Mesenchymal stem cell (in vitro differentiated cells and primary cell): Measurements from ENCODE around the gene SLC2A4RG.

Experiments
- DNase-seq: peaks from one replicate; pipeline ENCODE4 v3.0.0-alpha.2; 2013
- H2AFZ ChIP-seq: one replicate; pipeline ENCODE4 v1.6.1; 2013; ENCODE audit warnings: low read depth, mild to moderate bottlenecking, control low read depth, inconsistent platforms, low read length, moderate library complexity
- H2AK5ac ChIP-seq: 2 replicates; pipeline ENCODE4 v1.6.1; 2013; ENCODE audit warnings: low read length, moderate library complexity, mild to moderate bottlenecking, inconsistent platforms; ENCODE audit not compliant: severe bottlenecking
- H2BK120ac ChIP-seq: one replicate; pipeline ENCODE4 v1.6.1; 2013; ENCODE audit warnings: low read depth, mild to moderate bottlenecking, inconsistent platforms, low read length, moderate library complexity
- H2BK12ac ChIP-seq, 2 experiments: one replicate each; pipeline ENCODE4 v1.6.1; 2013; ENCODE audit warnings: inconsistent platforms in 2 of 2, low read length in 2 of 2, mild to moderate bottlenecking in 2 of 2, moderate library complexity in 2 of 2, control low read depth in 1 of 2
- H2BK15ac ChIP-seq: one replicate; pipeline ENCODE4 v1.6.1; 2013; ENCODE audit warnings: mild to moderate bottlenecking, low read depth, inconsistent platforms; ENCODE audit not compliant: poor library complexity, severe bottlenecking
- H2BK5ac ChIP-seq: 2 replicates; pipeline ENCODE4 v1.6.1; 2013; ENCODE audit warnings: low read depth, mild to moderate bottlenecking, low read length, control low read depth, inconsistent platforms; ENCODE audit not compliant: poor library complexity, severe bottlenecking
- H3K14ac ChIP-seq, 2 experiments: one replicate each; pipeline ENCODE4 v1.6.1; 2013; ENCODE audit warnings: inconsistent platforms in 2 of 2, low read length in 2 of 2, control low read depth in 1 of 2, mild to moderate bottlenecking in 1 of 2, moderate library complexity in 1 of 2
- H3K18ac ChIP-seq, 2 experiments: one replicate each; pipeline ENCODE4 v1.6.1; 2013; ENCODE audit warnings: inconsistent platforms in 2 of 2, low read length in 2 of 2, control low read depth in 1 of 2, low read depth in 1 of 2, mild to moderate bottlenecking in 1 of 2
- H3K23ac ChIP-seq, 2 experiments: one replicate each; pipeline ENCODE4 v1.6.1; 2013; ENCODE audit warnings: inconsistent platforms in 2 of 2, low read length in 2 of 2, mild to moderate bottlenecking in 2 of 2, moderate library complexity in 2 of 2, control low read depth in 1 of 2
- H3K27ac ChIP-seq: 2 replicates; pipeline ENCODE4 v1.5.1; 2013; ENCODE audit warnings: mild to moderate bottlenecking, moderate library complexity, low read length, control low read depth, inconsistent platforms; ENCODE audit not compliant: poor library complexity, severe bottlenecking
- H3K27me3 ChIP-seq, 2 experiments: 2 replicates each; pipeline versions ENCODE4 v1.6.1 to v1.7.0; 2013; ENCODE audit warnings: low read length in 2 of 2, mild to moderate bottlenecking in 2 of 2, moderate library complexity in 2 of 2, control low read depth in 1 of 2, inconsistent platforms in 1 of 2; ENCODE audit not compliant: control insufficient read depth in 1 of 2, insufficient read depth in 1 of 2
- H3K36me3 ChIP-seq, 2 experiments: 2 replicates each; pipeline versions ENCODE4 v1.6.1 to v1.7.0; 2013; ENCODE audit warnings: low read length in 2 of 2, control low read depth in 1 of 2, inconsistent platforms in 1 of 2, low read depth in 1 of 2, mild to moderate bottlenecking in 1 of 2; ENCODE audit not compliant: insufficient read depth in 2 of 2, control insufficient read depth in 1 of 2
- H3K4ac ChIP-seq, 2 experiments: one replicate each; pipeline ENCODE4 v1.6.1; 2013; ENCODE audit warnings: inconsistent platforms in 2 of 2, low read length in 2 of 2, mild to moderate bottlenecking in 2 of 2, moderate library complexity in 2 of 2, control low read depth in 1 of 2, low read depth in 1 of 2
- H3K4me1 ChIP-seq: 2 replicates; pipeline ENCODE4 v1.6.1; 2013; ENCODE audit warnings: low read depth, low read length, control low read depth; ENCODE audit not compliant: control insufficient read depth, insufficient read depth
- H3K4me2 ChIP-seq: 2 replicates; pipeline ENCODE4 v1.6.1; 2013; ENCODE audit warnings: low read length, mild to moderate bottlenecking, inconsistent platforms; ENCODE audit not compliant: poor library complexity, severe bottlenecking
- H3K4me3 ChIP-seq, 2 experiments: 2 replicates each; pipeline versions ENCODE4 v1.5.1 to v1.7.0; 2013; ENCODE audit warnings: low read length in 2 of 2, mild to moderate bottlenecking in 2 of 2, control low read depth in 1 of 2, low read depth in 1 of 2; ENCODE audit not compliant: insufficient read depth in 1 of 2
- H3K79me1 ChIP-seq: replicated peaks from 2 replicates; pipeline ENCODE4 v1.6.1; 2013; ENCODE audit warnings: mild to moderate bottlenecking, control low read depth, low read length, inconsistent platforms; ENCODE audit not compliant: poor library complexity, severe bottlenecking
- H3K9ac ChIP-seq: 2 replicates; pipeline ENCODE4 v1.7.0; 2013; ENCODE audit warnings: mild to moderate bottlenecking, low read length, moderate library complexity
- H3K9me3 ChIP-seq: 2 replicates; pipeline ENCODE4 v1.7.0; 2013; ENCODE audit warnings: mild to moderate bottlenecking, low read length; ENCODE audit not compliant: control insufficient read depth
- H4K8ac ChIP-seq: one replicate; pipeline ENCODE4 v1.6.1; 2013; ENCODE audit warnings: inconsistent platforms, mild to moderate bottlenecking, low read length, moderate library complexity
- H4K91ac ChIP-seq: one replicate; pipeline ENCODE4 v1.6.1; 2013; ENCODE audit warnings: mild to moderate bottlenecking, low read length, inconsistent platforms
- WGBS: methylation state at CpG from one replicate; pipeline ENCODE4 v1.1.7; 2013; ENCODE audit warnings: mixed read lengths; 5-methylcytosine and 5-hydroxymethylcytosine counted together

The SLC2A4RG gene

DNA sequence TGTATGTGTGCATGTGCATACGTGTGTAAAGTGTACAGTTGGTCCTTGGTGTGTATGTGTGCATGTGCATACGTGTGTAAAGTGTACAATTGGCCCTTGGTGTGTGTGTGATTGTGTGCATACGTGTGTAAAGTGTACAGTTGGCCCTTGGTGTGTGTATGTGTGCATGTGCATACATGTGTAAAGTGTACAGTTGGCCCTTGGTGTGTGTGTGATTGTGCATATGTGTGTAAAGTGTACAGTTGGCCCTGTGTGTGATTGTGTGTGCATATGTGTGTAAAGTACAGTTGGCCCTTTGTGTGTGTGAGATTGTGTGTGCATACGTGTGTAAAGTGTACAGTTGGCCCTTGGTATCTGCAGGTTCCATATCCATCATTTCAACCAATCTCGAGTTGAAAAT, 8.2 kb upstream of the SLC2A4RG start:
- Histone ChIP-seq H2AK5ac (no peak overlapping the region), H3K36me3 (peaks cover 55 to 63% of the 10 kb centered on the region in 2 experiments), H3K27ac (no peak overlapping the region), H2BK5ac (no peak overlapping the region), H3K9ac (no peak overlapping the region), H2BK120ac (no peak overlapping the region), H2BK15ac (no peak overlapping the region), H3K4me1 (peaks cover 13% of the 10 kb centered on the region), H3K79me1 (peaks cover 29% of the 10 kb centered on the region), H3K4me3 (no peak overlapping the region), H2AFZ (no peak overlapping the region), H3K14ac (no peak overlapping the region), H4K8ac (no peak overlapping the region), H3K4ac (no peak overlapping the region), H3K9me3 (no peaks in the 10 kb centered on the region), H3K23ac (no peak overlapping the region), H4K91ac (no peak overlapping the region), H3K4me2 (no peak overlapping the region), H3K18ac (no peak overlapping the region), H3K27me3 (no peaks in the 10 kb centered on the region), H2BK12ac (no peak overlapping the region)
- DNase-seq: no peak
- 91% methylated on average over 3 of the region's 5 CpGs for WGBS

DNA sequence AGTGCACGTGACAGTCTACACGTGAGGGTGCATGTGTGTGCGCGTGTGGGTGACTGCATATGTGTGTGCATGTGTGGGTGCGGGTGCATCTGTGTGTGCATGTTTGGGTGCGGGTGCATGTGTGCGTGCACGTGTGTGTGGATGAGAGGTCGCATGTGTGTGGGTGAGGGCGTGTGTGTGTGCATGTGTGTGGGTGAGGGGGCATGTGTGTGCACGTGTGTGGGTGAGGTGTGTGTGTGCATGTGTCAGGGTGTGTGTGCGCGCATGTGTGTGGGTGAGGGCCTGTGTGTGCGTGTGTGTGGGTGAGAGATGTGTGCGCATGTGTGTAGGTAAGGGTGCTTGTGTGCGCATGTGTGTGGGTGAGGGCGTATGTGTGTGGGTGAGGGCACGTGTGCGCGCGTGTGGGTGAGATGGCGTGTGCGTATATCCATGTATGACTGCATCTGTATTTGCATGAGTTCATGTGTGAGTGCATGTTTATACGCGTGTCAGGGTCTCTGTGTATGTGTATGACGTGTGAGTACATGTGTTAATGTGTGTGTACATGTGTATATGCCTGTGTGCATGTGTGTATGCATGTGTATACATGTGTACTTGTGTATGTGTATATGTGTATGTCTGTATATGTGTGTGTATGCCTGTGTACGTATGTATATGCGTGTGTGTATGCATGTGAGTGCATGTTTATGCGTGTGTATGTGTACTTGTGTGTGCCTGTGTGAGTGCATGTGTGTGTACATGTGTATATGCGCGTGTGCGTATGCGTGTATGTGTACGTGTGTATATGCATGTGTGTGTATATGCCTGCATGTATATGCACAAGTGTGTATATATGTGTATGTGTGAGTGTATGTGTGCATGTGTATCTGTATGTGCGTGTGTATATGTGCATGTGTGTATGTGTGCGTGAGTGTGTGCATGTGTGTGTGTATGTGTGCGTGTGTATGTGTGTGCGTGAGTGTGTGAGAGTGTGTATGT, 7.2 kb upstream of the SLC2A4RG start:
- no peak overlapping the region for H3K9ac ChIP-seq
- peaks cover 57 to 68% of the 10 kb centered on the region in 2 experiments for H3K36me3 ChIP-seq
- no peak overlapping the region for H3K18ac ChIP-seq
- H2AFZ ChIP-seq: no peak overlapping the region
- H3K14ac ChIP-seq: no peak overlapping the region
- peak overlapping the region in 1 of 2 experiments; percentile 29 for H3K23ac ChIP-seq
- no peak for DNase-seq
- H3K4me3 ChIP-seq: no peak overlapping the region
- H2BK15ac ChIP-seq: no peak overlapping the region
- H3K27me3 ChIP-seq: no peaks in the 10 kb centered on the region
- H2BK12ac ChIP-seq: no peak overlapping the region
- 88% methylated on average over 38 of the region's 38 CpGs for WGBS
- no peak overlapping the region for H3K4ac ChIP-seq
- no peak overlapping the region for H2BK120ac ChIP-seq
- no peak overlapping the region for H4K8ac ChIP-seq
- peaks cover 17% of the 10 kb centered on the region for H3K4me1 ChIP-seq
- no peak overlapping the region for H2BK5ac ChIP-seq
- H3K9me3 ChIP-seq: no peaks in the 10 kb centered on the region
- no peak overlapping the region for H3K27ac ChIP-seq
- H2AK5ac ChIP-seq: no peak overlapping the region
- no peak overlapping the region for H3K4me2 ChIP-seq
- peak overlapping the region; percentile 66 for H4K91ac ChIP-seq
- H3K79me1 ChIP-seq: peaks cover 22% of the 10 kb centered on the region

DNA sequence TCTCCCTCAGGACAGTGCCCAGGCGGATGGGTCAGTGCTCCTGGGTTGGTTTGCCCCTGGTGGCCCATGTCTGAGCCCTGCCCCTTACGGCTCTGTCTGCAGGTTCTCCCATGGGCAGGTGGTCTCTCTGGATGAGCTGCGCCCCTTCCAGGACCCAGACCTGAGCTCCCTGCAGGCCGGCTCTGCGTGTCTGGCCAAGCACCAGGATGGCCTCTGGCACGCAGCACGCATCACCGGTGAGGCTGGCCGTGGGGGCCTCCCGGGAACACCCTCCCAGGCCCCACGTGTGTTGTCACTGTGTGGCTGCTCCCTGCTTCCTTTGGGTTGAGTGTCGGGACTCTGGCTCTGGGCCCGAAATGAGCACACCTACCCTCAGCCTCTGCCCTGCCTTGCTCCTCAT, 6.5 kb upstream of the SLC2A4RG start:
- Histone ChIP-seq H3K9me3 (no peaks in the 10 kb centered on the region), H2AK5ac (no peak overlapping the region), H3K79me1 (peaks cover 22% of the 10 kb centered on the region), H2BK5ac (no peak overlapping the region), H2BK15ac (no peak overlapping the region), H3K4ac (no peak overlapping the region), H3K4me3 (no peak overlapping the region), H3K36me3 (peaks cover 57 to 73% of the 10 kb centered on the region in 2 experiments), H4K91ac (no peak overlapping the region), H2BK120ac (no peak overlapping the region), H4K8ac (no peak overlapping the region), H3K23ac (no peak overlapping the region), H2AFZ (no peak overlapping the region), H2BK12ac (no peak overlapping the region), H3K14ac (no peak overlapping the region), H3K18ac (no peak overlapping the region), H3K4me1 (peaks cover 23% of the 10 kb centered on the region), H3K27ac (no peak overlapping the region), H3K9ac (no peak overlapping the region), H3K4me2 (no peak overlapping the region), H3K27me3 (no peaks in the 10 kb centered on the region)
- DNase-seq: no peak
- WGBS: 97% methylated on average over 13 of the region's 13 CpGs

DNA sequence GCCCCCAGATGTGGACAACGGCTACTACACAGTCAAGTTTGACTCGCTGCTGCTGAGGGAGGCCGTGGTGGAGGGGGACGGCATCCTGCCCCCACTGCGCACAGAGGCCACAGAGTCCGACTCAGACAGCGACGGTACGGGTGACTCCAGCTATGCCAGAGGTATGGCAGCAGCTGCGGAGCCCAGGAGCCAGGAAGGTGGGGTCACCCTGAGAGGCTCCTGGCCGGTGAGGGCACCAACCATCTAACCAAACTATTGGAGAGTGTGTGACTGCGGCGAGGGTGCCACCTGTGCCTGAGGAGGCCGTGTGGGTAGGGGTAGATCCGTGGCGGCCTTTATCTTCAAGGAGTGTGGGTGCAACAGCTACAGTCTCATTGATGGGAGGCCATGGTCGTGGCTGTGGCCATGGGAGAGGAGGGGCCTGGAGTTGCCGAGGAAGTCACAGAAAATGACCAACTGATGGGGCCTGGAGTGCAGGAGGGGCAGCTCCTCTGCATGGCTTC, 5.9 kb upstream of the SLC2A4RG start:
- H3K9me3 ChIP-seq: no peaks in the 10 kb centered on the region
- H3K23ac ChIP-seq: no peak overlapping the region
- no peak overlapping the region for H2AFZ ChIP-seq
- no peak overlapping the region for H2BK12ac ChIP-seq
- H3K79me1 ChIP-seq: peaks cover 24% of the 10 kb centered on the region
- DNase-seq: no peak
- H3K14ac ChIP-seq: no peak overlapping the region
- H3K27ac ChIP-seq: no peak overlapping the region
- no peaks in the 10 kb centered on the region for H3K27me3 ChIP-seq
- no peak overlapping the region for H3K4me2 ChIP-seq
- no peak overlapping the region for H3K4me3 ChIP-seq
- H4K8ac ChIP-seq: no peak overlapping the region
- no peak overlapping the region for H3K18ac ChIP-seq
- H3K9ac ChIP-seq: no peak overlapping the region
- H4K91ac ChIP-seq: no peak overlapping the region
- H2BK120ac ChIP-seq: no peak overlapping the region
- H3K4ac ChIP-seq: no peak overlapping the region
- peaks cover 23% of the 10 kb centered on the region for H3K4me1 ChIP-seq
- H2AK5ac ChIP-seq: no peak overlapping the region
- WGBS: 95% methylated on average over 18 of the region's 18 CpGs
- peaks cover 57 to 78% of the 10 kb centered on the region in 2 experiments for H3K36me3 ChIP-seq
- no peak overlapping the region for H2BK5ac ChIP-seq
- H2BK15ac ChIP-seq: no peak overlapping the region
